Effector memory CD4-positive, alpha-beta T cell (primary cell): Measurements from ENCODE around the gene POLR2E.
"Not testable (repeated sequence)": the region's sequence is repeated elsewhere in the genome, so short reads cannot be mapped to it uniquely, and the experiment has no call there.

Source experiments
- DNase-seq, 3 donors: peaks; one replicate each; pipeline ENCODE4 v3.0.0-alpha.2; 2020
- H3K27ac ChIP-seq: 2 replicates; pipeline ENCODE4 v1.7.0; 2013; ENCODE audit warnings: mild to moderate bottlenecking, low read length, moderate library complexity; ENCODE audit not compliant: insufficient read depth, poor library complexity, severe bottlenecking
- H3K27me3 ChIP-seq: replicated peaks from 2 replicates; pipeline ENCODE4 v1.7.0; 2013; ENCODE audit warnings: mild to moderate bottlenecking, low read length; ENCODE audit not compliant: insufficient read depth, control insufficient read depth, poor library complexity, severe bottlenecking
- H3K36me3 ChIP-seq: 2 replicates; pipeline ENCODE4 v1.7.0; 2013; ENCODE audit warnings: mild to moderate bottlenecking, low read length, moderate library complexity; ENCODE audit not compliant: control insufficient read depth, insufficient read depth
- H3K4me1 ChIP-seq: 2 replicates; pipeline ENCODE4 v1.7.0; 2013; ENCODE audit warnings: low read length, mild to moderate bottlenecking; ENCODE audit not compliant: control insufficient read depth, insufficient read depth, poor library complexity, severe bottlenecking
- H3K4me3 ChIP-seq: 2 replicates; pipeline ENCODE4 v1.7.0; 2013; ENCODE audit warnings: low read length, low read depth, mild to moderate bottlenecking; ENCODE audit not compliant: insufficient read depth, poor library complexity, severe bottlenecking
- H3K9me3 ChIP-seq: 2 replicates; pipeline ENCODE4 v1.7.0; 2013; ENCODE audit warnings: mild to moderate bottlenecking, low read length, moderate library complexity; ENCODE audit not compliant: control insufficient read depth

The POLR2E gene

DNA sequence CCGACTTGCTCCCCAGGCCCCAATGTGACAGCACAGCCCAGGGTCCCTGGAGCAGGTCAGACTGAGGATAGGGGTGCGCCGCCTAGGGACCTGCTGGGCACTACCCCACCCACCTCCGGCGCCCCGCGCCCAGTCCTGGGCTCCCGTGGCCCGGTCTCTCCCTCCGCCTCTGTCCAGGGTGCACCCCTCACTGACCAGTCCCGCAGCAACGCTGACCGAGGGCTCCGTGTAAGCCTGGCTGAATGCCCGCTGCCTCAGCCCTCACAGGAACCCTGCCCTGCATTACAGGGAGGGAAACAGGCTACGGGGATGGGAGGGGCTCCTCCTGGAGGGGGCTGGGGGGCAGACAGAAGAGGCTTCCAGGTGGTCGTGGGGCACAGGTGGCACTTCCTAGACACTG lies 40.3 kb upstream of the POLR2E start:
- Histone ChIP-seq H3K27me3 (no peaks in the 10 kb centered on the region), H3K9me3 (no peaks in the 10 kb centered on the region), H3K27ac (no peak overlapping the region), H3K4me1 (peaks cover 32% of the 10 kb centered on the region), H3K4me3 (no peak overlapping the region), H3K36me3 (no peaks in the 10 kb centered on the region)
- no peak for DNase-seq

DNA sequence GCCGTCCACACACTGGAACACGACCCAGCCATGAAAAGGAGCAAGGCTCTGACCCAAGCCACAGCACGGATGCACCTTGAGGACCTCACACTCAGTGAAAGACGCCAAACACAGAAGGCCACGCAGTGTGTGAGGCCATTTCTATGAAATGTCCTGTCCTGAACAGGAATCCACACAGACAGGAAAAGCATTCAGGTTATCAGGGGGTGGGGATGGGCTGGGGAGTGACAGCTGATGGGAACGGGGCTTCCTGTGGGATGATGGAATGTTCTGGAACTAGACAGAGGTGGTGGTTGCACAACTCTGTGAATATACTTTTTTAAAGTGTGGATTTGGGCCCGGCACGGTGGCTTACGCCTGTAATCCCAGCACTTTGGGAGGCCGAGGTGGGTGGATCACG lies 39.3 kb upstream of the POLR2E start:
- DNase-seq, result no peak
- H3K4me3 ChIP-seq, result no peak overlapping the region

GRCh38 chr19:1133471-1133929 lies 38.3 kb upstream of the POLR2E start:
- H3K4me3 ChIP-seq, result peak overlapping the region; percentile 94
- no peaks in the 10 kb centered on the region for H3K36me3 ChIP-seq
- H3K4me1 ChIP-seq, result peaks cover 44% of the 10 kb centered on the region
- H3K27me3 ChIP-seq, result no peaks in the 10 kb centered on the region
- H3K9me3 ChIP-seq, result no peaks in the 10 kb centered on the region
- peak; percentile 72 to 84 (median 82) for DNase-seq
- peak overlapping the region; percentile 94 for H3K27ac ChIP-seq

More for the DNA sequence above, 39.3 kb upstream of the POLR2E start:
- no peaks in the 10 kb centered on the region for H3K9me3 ChIP-seq
- peaks cover 42% of the 10 kb centered on the region for H3K4me1 ChIP-seq
- no peak overlapping the region for H3K27ac ChIP-seq
- H3K27me3 ChIP-seq, result no peaks in the 10 kb centered on the region
- H3K36me3 ChIP-seq, result no peaks in the 10 kb centered on the region

DNA sequence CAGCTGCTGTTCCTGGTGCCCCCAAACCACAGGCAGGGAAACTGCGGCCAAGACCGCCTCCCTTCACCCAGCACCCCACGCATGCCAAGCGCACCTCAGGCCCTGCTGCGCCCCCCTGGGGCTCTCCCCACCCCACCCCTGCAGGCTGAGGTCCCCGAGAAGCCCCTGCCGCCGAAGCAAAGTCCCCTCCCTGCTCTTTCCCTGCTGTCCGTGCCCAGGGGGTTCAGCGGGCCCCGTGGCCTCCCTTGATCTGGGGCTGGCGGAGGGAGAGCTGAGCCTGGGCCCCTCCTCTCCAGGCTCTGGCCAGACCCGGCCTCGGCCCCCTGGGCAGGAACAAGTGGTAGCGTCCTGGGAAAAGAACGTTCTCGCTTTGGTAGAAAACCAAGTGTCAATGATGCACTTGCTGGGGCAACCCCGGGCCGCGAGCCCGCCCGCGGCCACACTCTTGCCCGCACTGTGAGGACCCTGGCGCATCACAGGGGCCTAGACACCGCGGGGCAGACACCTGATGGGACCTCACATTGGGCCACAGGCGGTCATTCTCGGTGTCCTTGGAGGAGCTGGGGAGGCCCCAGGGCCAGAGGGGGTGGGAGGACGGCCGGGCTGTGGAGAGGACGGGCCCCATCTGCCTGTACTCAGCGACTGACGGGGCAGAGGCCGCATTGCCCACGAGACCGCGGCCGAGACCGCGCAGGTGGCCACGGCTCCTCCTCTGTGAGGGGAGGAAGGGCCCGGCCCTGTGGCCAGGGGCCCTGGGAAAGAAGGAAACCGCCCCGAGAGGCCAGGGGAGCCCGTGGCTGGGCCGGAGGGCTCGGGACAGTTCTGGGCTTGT lies 37.6 kb upstream of the POLR2E start:
- H3K27me3 ChIP-seq, result no peaks in the 10 kb centered on the region
- H3K9me3 ChIP-seq, result no peaks in the 10 kb centered on the region
- DNase-seq, result peak in 2 of 3 donors; percentile 20 to 22
- peaks cover 44% of the 10 kb centered on the region for H3K4me1 ChIP-seq
- peak overlapping the region; percentile 94 for H3K4me3 ChIP-seq
- peaks cover 4% of the 10 kb centered on the region for H3K36me3 ChIP-seq
- H3K27ac ChIP-seq, result peak overlapping the region; percentile 94

GRCh38 chr19:1131718-1132551 lies 36.8 kb upstream of the POLR2E start:
- Histone ChIP-seq H3K27ac (peak overlapping the region; percentile 94), H3K9me3 (no peaks in the 10 kb centered on the region), H3K4me1 (peaks cover 44% of the 10 kb centered on the region), H3K36me3 (peaks cover 12% of the 10 kb centered on the region), H3K27me3 (no peaks in the 10 kb centered on the region), H3K4me3 (peak overlapping the region; percentile 94)
- DNase-seq, result peak; percentile 79 to 82 (median 80)

- DNase-seq, result peak in 2 of 3 donors; percentile 21 to 30
- Histone ChIP-seq H3K27ac (peak overlapping the region; percentile 94), H3K36me3 (peaks cover 21% of the 10 kb centered on the region), H3K4me1 (peaks cover 44% of the 10 kb centered on the region), H3K4me3 (peak overlapping the region; percentile 94), H3K9me3 (no peaks in the 10 kb centered on the region), H3K27me3 (no peaks in the 10 kb centered on the region)
Observed at GRCh38 chr19:1130771-1131717, 35.9 kb upstream of the POLR2E start.

DNA sequence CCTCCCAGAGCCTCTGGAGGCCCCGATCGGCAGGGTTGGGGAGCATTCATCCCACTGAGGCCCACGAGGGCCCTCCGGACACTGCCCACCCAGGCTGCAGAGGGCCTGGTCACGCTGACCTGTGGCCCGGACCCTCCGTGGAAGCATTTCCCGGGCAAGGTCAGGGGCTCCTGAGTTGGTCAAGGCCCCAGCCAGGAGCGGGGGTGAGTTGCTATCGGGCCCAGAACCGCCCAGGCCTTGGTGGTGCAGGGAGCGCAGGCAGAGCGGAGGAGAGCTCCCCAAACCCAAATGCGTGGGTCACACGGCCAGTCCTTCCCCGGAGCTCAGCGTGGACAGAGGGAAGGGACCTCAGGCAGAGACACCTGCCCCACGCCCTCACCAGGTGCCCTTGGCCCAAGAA lies 34.4 kb upstream of the POLR2E start:
- Histone ChIP-seq H3K4me3 (no peak overlapping the region), H3K27me3 (no peaks in the 10 kb centered on the region), H3K27ac (peak overlapping the region; percentile 10), H3K9me3 (no peaks in the 10 kb centered on the region), H3K4me1 (peaks cover 44% of the 10 kb centered on the region), H3K36me3 (peaks cover 32% of the 10 kb centered on the region)
- DNase-seq, result no peak

DNA sequence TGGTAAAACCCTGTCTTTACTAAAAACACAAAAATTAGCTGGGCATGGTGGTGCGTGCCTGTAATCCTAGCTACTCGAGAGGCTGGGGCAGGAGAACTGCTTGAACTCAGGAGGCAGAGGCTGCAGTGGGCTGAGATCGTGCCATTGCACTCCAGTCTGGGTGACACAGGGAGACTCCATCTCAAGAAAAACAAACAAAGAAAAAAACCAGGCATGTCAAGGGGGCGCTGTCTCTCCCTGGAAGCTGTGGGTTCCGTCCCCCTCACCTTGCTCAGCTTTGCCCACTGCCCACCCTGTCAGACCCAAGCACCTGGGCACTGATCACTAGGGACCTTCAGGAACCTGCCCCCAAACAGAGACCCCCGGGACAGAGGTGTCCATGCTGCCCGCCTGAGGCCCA lies 33.9 kb upstream of the POLR2E start:
- Histone ChIP-seq H3K36me3 (peaks cover 36% of the 10 kb centered on the region), H3K4me1 (peaks cover 43% of the 10 kb centered on the region)
- not testable (repeated sequence) for DNase-seq, H3K9me3 ChIP-seq, H3K27me3 ChIP-seq, H3K27ac ChIP-seq, H3K4me3 ChIP-seq

DNA sequence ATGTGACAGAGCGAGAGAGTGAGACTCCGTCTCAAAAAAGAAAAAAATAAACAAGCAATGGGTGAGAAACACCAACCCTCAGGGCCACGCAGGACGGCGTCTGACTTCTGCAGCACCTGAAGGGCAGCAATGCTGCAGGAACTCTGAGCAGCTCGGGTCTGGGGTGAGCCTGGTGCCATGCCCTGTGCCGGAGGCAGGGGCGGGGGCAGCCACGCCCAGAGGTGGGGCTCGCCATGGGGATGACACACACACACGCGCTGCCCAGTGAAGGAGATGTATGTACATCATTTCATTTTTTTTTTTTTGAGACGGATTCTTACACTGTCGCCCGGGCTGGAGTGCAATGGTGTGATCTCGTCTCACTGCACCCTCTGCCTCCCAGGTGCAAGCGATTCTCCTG lies 32.9 kb upstream of the POLR2E start:
- Histone ChIP-seq H3K9me3 (no peaks in the 10 kb centered on the region), H3K27ac (no peak overlapping the region), H3K4me3 (no peak overlapping the region), H3K4me1 (peaks cover 35% of the 10 kb centered on the region), H3K27me3 (no peaks in the 10 kb centered on the region), H3K36me3 (peaks cover 46% of the 10 kb centered on the region)
- no peak for DNase-seq
